ENCODE measurements around the gene SLC25A19. TPM values are rescaled to one million over a fixed set of nuclear protein-coding genes. Genes with fewer than 3 reads are reported as not detected.

SLC25A19 gene
- total and polyA plus RNA-seq, 9 of the 15 experiments (the other 6 are each of a cell fraction or from before 2014, with no cell fraction given), result 33.4 to 76.6 (median 55.3) TPM

DNA sequence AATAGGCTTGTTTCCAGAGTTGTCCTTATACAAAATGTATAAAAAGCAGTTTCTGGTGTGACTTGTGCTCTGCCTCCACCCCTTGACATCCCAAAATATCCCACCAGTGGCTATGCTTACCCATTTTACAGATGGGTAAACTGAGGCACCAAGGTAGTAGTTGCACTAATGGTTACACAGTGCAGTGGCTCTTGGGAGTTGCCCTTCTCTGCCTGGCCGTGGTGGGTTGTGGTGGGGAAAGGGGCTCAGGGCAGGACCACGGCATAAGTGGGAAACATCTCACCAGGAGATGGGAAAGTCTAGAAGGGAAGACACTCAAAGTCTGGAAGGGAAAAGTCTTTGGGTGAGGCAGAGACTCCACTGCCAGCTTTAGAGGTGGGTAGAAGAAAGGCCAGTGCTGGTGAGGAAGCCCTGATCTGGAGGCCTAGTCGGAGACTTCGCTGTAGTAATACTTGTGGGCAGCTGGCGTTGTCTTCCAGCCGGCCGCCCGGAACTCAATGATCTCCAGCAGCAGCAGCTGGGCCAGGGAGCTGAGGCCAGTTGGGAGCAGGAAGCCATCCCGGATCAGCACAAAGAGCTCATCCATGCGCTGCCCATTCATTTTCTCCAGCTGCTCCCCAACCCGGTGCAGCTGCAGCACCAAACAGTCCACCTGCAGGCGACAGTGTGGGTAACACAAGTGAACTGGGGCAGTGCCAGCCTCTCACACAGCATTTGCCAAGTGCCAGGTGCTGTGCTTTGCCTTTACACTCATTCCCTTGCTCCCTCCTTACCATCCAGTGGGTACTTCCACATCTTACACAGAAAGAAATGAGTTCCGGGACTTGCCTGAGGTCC, 22.7 kb downstream of the SLC25A19 start:
- peaks cover 23 to 44% of the 10 kb centered on the region in 2 experiments; a peak in 4 of 5 replicates for H3K4me1 ChIP-seq (replicated peaks in 1 of 2; ENCODE audit: control insufficient read depth in 2 of 2, insufficient read depth in 2 of 2, low read length in 2 of 2)
- no peak overlapping the region for H3K4me2 ChIP-seq (ENCODE audit: insufficient read depth, low read length)
- H3K79me2 ChIP-seq (ENCODE audit: control insufficient read depth, insufficient read depth, low read length), result peaks cover 38% of the 10 kb centered on the region
- H3K27ac ChIP-seq (ENCODE audit: extremely low read depth, low read depth, low read length), result no peak overlapping the region
- FAIRE-seq (no peak), ATAC-seq (no peak), DNase-seq (ENCODE audit: extremely low read depth in 1 of 4, low spot score in 3 of 4) (no peak)
- CTCF ChIA-PET (ENCODE audit: low intra/inter-chr PET ratio), result interaction anchor here (0.8 kb wide), 1 partner anchor 147 kb away, joined by 3 read pairs; no protein-coding TSS in a partner anchor
- no peaks in the 10 kb centered on the region for H4K20me1 ChIP-seq (replicated peaks; ENCODE audit: control insufficient read depth, insufficient read depth, low read length)
- peaks cover 46% of the 10 kb centered on the region; the same call in 2 of the 3 replicates for H3K36me3 ChIP-seq (ENCODE audit: control insufficient read depth, insufficient read depth, low read length)
- no peaks in the 10 kb centered on the region for H3K27me3 ChIP-seq (ENCODE audit: control insufficient read depth in 2 of 2, insufficient read depth in 2 of 2, low read length in 2 of 2)
- no peaks in the 10 kb centered on the region for H3K9me1 ChIP-seq (ENCODE audit: control insufficient read depth, insufficient read depth, low read length)
- H2AFZ ChIP-seq (ENCODE audit: low read depth, low read length), result no peak overlapping the region
- no peak overlapping the region for H3K4me3 ChIP-seq
- POLR2A ChIA-PET, result interaction anchor here (0.6 to 3.2 kb wide), 10 partner anchors 8 to 273 kb away, joined by 3 to 23 read pairs (median 4); partner anchors contain the start of genes GRB2 and SLC25A19
- BruUV-seq (replicated peaks), result no TSS peak
- in situ Hi-C loops (cut with MboI) (loop anchor here (10.0 kb wide), 1 partner anchor 148 kb away; no protein-coding TSS in a partner anchor), intact Hi-C loops (cut with micrococcal nuclease) (no loop called here)
- WGBS (ENCODE audit: insufficient coverage, low coverage, missing lambda C conversion rate), result 95% methylated on average over 13 of the region's 13 CpGs
- no peaks in the 10 kb centered on the region for H3K9me3 ChIP-seq (replicated peaks; ENCODE audit: control insufficient read depth, insufficient read depth, low read depth, low read length)
- H3K9ac ChIP-seq (ENCODE audit: insufficient read depth in 1 of 2, low read depth in 2 of 2, low read length in 2 of 2), result peak overlapping the region in 1 of 2 experiments; percentile 32; a peak in 2 of 4 replicates
- peak in 1 of 2 experiments; percentile 87; a peak in 2 of 4 replicates for TF ChIP-seq RCOR1 (IDR thresholded peaks at IDR 0.05; ENCODE audit: borderline replicate concordance in 1 of 2, low read depth in 2 of 2, low read length in 2 of 2)
- TF ChIP-seq, protein P1, sequence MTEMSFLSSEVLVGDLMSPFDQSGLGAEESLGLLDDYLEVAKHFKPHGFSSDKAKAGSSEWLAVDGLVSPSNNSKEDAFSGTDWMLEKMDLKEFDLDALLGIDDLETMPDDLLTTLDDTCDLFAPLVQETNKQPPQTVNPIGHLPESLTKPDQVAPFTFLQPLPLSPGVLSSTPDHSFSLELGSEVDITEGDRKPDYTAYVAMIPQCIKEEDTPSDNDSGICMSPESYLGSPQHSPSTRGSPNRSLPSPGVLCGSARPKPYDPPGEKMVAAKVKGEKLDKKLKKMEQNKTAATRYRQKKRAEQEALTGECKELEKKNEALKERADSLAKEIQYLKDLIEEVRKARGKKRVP (CRISPR knock-in tag; IDR thresholded peaks at IDR 0.05), result no peak
- TF ChIP-seq, protein P2, sequence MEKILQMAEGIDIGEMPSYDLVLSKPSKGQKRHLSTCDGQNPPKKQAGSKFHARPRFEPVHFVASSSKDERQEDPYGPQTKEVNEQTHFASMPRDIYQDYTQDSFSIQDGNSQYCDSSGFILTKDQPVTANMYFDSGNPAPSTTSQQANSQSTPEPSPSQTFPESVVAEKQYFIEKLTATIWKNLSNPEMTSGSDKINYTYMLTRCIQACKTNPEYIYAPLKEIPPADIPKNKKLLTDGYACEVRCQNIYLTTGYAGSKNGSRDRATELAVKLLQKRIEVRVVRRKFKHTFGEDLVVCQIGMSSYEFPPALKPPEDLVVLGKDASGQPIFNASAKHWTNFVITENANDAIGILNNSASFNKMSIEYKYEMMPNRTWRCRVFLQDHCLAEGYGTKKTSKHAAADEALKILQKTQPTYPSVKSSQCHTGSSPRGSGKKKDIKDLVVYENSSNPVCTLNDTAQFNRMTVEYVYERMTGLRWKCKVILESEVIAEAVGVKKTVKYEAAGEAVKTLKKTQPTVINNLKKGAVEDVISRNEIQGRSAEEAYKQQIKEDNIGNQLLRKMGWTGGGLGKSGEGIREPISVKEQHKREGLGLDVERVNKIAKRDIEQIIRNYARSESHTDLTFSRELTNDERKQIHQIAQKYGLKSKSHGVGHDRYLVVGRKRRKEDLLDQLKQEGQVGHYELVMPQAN (IDR thresholded peaks at IDR 0.05; ENCODE audit: borderline replicate concordance), result no peak
- TF ChIP-seq CHD4 (IDR thresholded peaks at IDR 0.05; ENCODE audit: insufficient read depth, insufficient replicate concordance, low read depth, low read length, poor library complexity, severe bottlenecking), result peak; percentile 87
- TF ChIP-seq TAL1 (IDR thresholded peaks at IDR 0.05), result no peak
- TF ChIP-seq, protein P3, sequence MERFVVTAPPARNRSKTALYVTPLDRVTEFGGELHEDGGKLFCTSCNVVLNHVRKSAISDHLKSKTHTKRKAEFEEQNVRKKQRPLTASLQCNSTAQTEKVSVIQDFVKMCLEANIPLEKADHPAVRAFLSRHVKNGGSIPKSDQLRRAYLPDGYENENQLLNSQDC (CRISPR knock-in tag; IDR thresholded peaks at IDR 0.05), result no peak
- TF ChIP-seq TRIM28 (IDR thresholded peaks at IDR 0.05), result no peak
- no peak for TF ChIP-seq ZNF717 (CRISPR knock-in tag; IDR thresholded peaks at IDR 0.05)
- peak; percentile 50; the same call in 1 of the 2 replicates for TF ChIP-seq HDAC2 (IDR thresholded peaks at IDR 0.05)
